ENCODE results near the gene CLDN16.

Gene CLDN16, protein sequence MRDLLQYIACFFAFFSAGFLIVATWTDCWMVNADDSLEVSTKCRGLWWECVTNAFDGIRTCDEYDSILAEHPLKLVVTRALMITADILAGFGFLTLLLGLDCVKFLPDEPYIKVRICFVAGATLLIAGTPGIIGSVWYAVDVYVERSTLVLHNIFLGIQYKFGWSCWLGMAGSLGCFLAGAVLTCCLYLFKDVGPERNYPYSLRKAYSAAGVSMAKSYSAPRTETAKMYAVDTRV

DNA sequence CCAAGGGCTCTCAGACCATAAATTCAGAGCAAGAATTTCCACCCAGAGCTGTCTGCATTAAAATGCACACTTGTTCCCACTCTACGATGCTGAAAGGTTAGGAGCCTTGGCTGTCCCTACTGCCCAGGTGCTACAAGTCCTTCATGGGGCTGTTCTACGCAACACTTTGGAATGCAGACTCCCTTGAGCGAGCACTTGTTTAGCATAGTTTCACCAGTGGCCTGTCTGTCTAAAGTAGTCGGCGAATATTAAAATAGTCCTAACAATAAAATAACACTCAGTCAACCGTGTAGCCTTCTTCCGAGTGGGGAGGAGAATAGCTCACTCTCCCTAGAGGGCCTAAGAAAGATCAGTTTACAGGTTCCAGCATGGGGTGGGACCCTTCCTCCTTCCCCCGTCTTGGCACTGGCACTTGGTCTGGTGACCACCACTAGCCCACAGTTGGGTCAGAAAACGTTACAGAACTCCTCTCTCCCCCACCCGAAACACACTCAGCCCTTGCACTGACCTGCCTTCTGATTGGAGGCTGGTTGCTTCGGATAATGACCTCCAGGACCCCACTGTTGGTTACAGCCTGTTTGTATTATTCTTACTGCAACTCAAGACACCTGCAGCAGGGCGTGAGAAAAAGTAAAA, at the start of gene CLDN16:
Gene CLDN16, plus strand, starts transcription at position 586 of the 636 bp plus-strand sequence. CDS start 167 bp downstream, outside the sequence.
- Histone ChIP-seq H3K9me3 (replicated peaks; ENCODE audit: insufficient read depth, low read length) (no peaks in the 10 kb centered on the region), H3K4me1 (ENCODE audit: low read length) (0 out of 2 replicates have a peak, but pooled peaks cover under 1% of the 10 kb centered on the region), H3K9ac (ENCODE audit: low read length) (no peak within 1 kb of the TSS), H4K20me1 (ENCODE audit: insufficient read depth, low read length) (no peaks in the 10 kb centered on the region), H3K27ac (ENCODE audit: low read length) (no peak within 1 kb of the TSS), H3K79me2 (ENCODE audit: low read length) (no peaks in the 10 kb centered on the region), H3K9me2 (replicated peaks; ENCODE audit: insufficient read depth, low read length) (no peaks in the 10 kb centered on the region), H3K4me2 (ENCODE audit: low read depth, low read length) (no peak within 1 kb of the TSS), H3K4me3 (ENCODE audit: low read length) (no peak within 1 kb of the TSS), H3F3A (ENCODE audit: insufficient read depth, low read length) (no peaks in the 10 kb centered on the region), H3K36me3 (replicated peaks; ENCODE audit: insufficient read depth, low read length) (no peaks in the 10 kb centered on the region), H3K27me3 (replicated peaks; ENCODE audit: insufficient read depth, low read length) (no peaks in the 10 kb centered on the region), H2AFZ (ENCODE audit: low read length) (no peak within 1 kb of the TSS)
- DNase-seq = no peak
- TF ChIP-seq, protein P1, sequence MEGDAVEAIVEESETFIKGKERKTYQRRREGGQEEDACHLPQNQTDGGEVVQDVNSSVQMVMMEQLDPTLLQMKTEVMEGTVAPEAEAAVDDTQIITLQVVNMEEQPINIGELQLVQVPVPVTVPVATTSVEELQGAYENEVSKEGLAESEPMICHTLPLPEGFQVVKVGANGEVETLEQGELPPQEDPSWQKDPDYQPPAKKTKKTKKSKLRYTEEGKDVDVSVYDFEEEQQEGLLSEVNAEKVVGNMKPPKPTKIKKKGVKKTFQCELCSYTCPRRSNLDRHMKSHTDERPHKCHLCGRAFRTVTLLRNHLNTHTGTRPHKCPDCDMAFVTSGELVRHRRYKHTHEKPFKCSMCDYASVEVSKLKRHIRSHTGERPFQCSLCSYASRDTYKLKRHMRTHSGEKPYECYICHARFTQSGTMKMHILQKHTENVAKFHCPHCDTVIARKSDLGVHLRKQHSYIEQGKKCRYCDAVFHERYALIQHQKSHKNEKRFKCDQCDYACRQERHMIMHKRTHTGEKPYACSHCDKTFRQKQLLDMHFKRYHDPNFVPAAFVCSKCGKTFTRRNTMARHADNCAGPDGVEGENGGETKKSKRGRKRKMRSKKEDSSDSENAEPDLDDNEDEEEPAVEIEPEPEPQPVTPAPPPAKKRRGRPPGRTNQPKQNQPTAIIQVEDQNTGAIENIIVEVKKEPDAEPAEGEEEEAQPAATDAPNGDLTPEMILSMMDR (IDR thresholded peaks at IDR 0.05; ENCODE audit: low read length) = no peak
- TF ChIP-seq EZH2 (optimal IDR thresholded peaks at IDR 0.05; ENCODE audit: low read depth, low read length) = no peak
- TF ChIP-seq EZH2phosphoT487 (IDR thresholded peaks at IDR 0.05; ENCODE audit: low read length) = no peak

DNA sequence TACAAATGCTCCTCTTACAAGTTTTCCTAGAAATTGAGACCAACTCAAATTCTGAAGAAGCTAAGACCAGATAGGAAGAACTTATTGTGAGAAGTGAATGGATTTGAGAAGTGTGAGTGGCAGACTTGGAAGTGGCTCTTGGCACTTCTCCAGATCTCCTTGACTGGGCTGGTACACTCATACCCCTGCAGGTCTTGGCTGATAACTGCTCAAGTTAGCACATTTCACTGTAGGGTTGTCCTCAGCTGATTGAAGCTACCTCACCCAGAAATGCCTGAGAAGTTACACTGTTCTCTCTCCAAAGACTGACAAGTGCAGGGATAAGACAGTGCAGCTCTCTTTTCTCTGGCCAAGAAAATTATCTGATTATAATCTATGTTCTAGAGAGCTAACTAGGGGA, 49.2 kb upstream of the CLDN16 start:
- no peak overlapping the region for H3K4me2 ChIP-seq (ENCODE audit: low read depth, low read length)
- H3K79me2 ChIP-seq (ENCODE audit: low read length) = no peaks in the 10 kb centered on the region
- no peaks in the 10 kb centered on the region for H3K4me1 ChIP-seq (ENCODE audit: low read length)
- H3K9me3 ChIP-seq (replicated peaks; ENCODE audit: insufficient read depth, low read length) = no peaks in the 10 kb centered on the region
- no peaks in the 10 kb centered on the region for H3K36me3 ChIP-seq (replicated peaks; ENCODE audit: insufficient read depth, low read length)
- no peaks in the 10 kb centered on the region for H3K27me3 ChIP-seq (replicated peaks; ENCODE audit: insufficient read depth, low read length)
- no peaks in the 10 kb centered on the region for H3K9me2 ChIP-seq (replicated peaks; ENCODE audit: insufficient read depth, low read length)
- H3K9ac ChIP-seq (ENCODE audit: low read length) = no peak overlapping the region
- DNase-seq = no peak
- no peak overlapping the region for H2AFZ ChIP-seq (ENCODE audit: low read length)
- TF ChIP-seq EZH2phosphoT487 (IDR thresholded peaks at IDR 0.05; ENCODE audit: low read length) (no peak), EZH2 (optimal IDR thresholded peaks at IDR 0.05; ENCODE audit: low read depth, low read length) (no peak)
- TF ChIP-seq, protein P1 (IDR thresholded peaks at IDR 0.05; ENCODE audit: low read length) = no peak
- H4K20me1 ChIP-seq (ENCODE audit: insufficient read depth, low read length) = no peaks in the 10 kb centered on the region
- no peaks in the 10 kb centered on the region for H3F3A ChIP-seq (ENCODE audit: insufficient read depth, low read length)
- no peak overlapping the region for H3K27ac ChIP-seq (ENCODE audit: low read length)
- H3K4me3 ChIP-seq (ENCODE audit: low read length) = no peak overlapping the region

DNA sequence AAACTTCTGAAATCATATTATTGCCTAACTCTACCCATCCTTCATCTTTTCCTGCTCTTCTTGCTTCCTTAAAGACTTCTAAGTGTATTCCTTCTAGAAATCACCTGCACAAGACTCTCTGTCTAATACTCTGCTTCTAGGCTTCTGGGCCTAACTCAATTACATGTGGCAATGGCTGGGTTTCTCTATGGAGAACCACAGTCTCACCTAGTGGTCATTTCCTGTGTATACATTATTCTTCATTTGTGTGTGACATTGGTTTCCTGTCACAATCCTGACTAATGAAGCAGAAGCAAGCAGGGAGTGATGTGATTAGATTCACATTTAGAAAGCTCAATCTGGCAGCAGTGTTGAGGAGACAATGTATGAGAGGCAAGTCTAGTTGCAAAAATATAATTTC, 48.8 kb upstream of the CLDN16 start:
- TF ChIP-seq EZH2phosphoT487 (IDR thresholded peaks at IDR 0.05; ENCODE audit: low read length) = no peak
- TF ChIP-seq EZH2 (optimal IDR thresholded peaks at IDR 0.05; ENCODE audit: low read depth, low read length) = no peak
- TF ChIP-seq, protein P1 (IDR thresholded peaks at IDR 0.05; ENCODE audit: low read length) = peak; percentile 27; the same call in 1 of the 2 replicates
- Histone ChIP-seq H3F3A (ENCODE audit: insufficient read depth, low read length) (no peaks in the 10 kb centered on the region), H3K4me1 (ENCODE audit: low read length) (no peaks in the 10 kb centered on the region), H3K27me3 (replicated peaks; ENCODE audit: insufficient read depth, low read length) (no peaks in the 10 kb centered on the region), H3K27ac (ENCODE audit: low read length) (no peak overlapping the region), H3K79me2 (ENCODE audit: low read length) (no peaks in the 10 kb centered on the region), H4K20me1 (ENCODE audit: insufficient read depth, low read length) (no peaks in the 10 kb centered on the region), H3K9ac (ENCODE audit: low read length) (no peak overlapping the region), H3K36me3 (replicated peaks; ENCODE audit: insufficient read depth, low read length) (no peaks in the 10 kb centered on the region), H3K4me2 (ENCODE audit: low read depth, low read length) (no peak overlapping the region), H2AFZ (ENCODE audit: low read length) (no peak overlapping the region), H3K9me3 (replicated peaks; ENCODE audit: insufficient read depth, low read length) (no peaks in the 10 kb centered on the region), H3K9me2 (replicated peaks; ENCODE audit: insufficient read depth, low read length) (no peaks in the 10 kb centered on the region), H3K4me3 (ENCODE audit: low read length) (no peak overlapping the region)
- DNase-seq = peak; percentile 35

Measured in MM.1S (cell line).